Measurements from ENCODE around the gene CYB5D1.

CYB5D1 gene

GRCh38 chr17:7878234-7878633, 20.4 kb downstream of the CYB5D1 start:
- TF ChIP-seq CTCF (IDR thresholded peaks at IDR 0.05; ENCODE audit: insufficient read depth, low read length, poor library complexity, severe bottlenecking): no peak
- Histone ChIP-seq H3K36me3 (ENCODE audit: control insufficient read depth, insufficient read depth, low read length) (peaks cover 7% of the 10 kb centered on the region), H3K4me3 (replicated peaks; ENCODE audit: low read depth, low read length) (no peak overlapping the region), H3K27me3 (replicated peaks; ENCODE audit: control insufficient read depth, insufficient read depth, low read length) (no peaks in the 10 kb centered on the region)
- no peak for DNase-seq (ENCODE audit: extremely low read depth, insufficient read length)

- no peak overlapping the region for H3K4me3 ChIP-seq (replicated peaks; ENCODE audit: low read depth, low read length)
- TF ChIP-seq CTCF (IDR thresholded peaks at IDR 0.05; ENCODE audit: insufficient read depth, low read length, poor library complexity, severe bottlenecking): no peak
- H3K27me3 ChIP-seq (replicated peaks; ENCODE audit: control insufficient read depth, insufficient read depth, low read length): no peaks in the 10 kb centered on the region
- H3K36me3 ChIP-seq (ENCODE audit: control insufficient read depth, insufficient read depth, low read length): peaks cover 7% of the 10 kb centered on the region
- DNase-seq (ENCODE audit: extremely low read depth, insufficient read length): no peak
Observed at GRCh38 chr17:7880076-7880868, 22.5 kb downstream of the CYB5D1 start.

- no peak for DNase-seq (ENCODE audit: extremely low read depth, insufficient read length)
- no peak overlapping the region for H3K4me3 ChIP-seq (replicated peaks; ENCODE audit: low read depth, low read length)
Observed at GRCh38 chr17:7881276-7882054, 23.7 kb downstream of the CYB5D1 start.

GRCh38 chr17:7882068-7882467, 24.3 kb downstream of the CYB5D1 start:
- H3K36me3 ChIP-seq (ENCODE audit: control insufficient read depth, insufficient read depth, low read length): peaks cover 7% of the 10 kb centered on the region

More at GRCh38 chr17:7881276-7882054, 23.7 kb downstream of the CYB5D1 start:
- TF ChIP-seq CTCF (IDR thresholded peaks at IDR 0.05; ENCODE audit: insufficient read depth, low read length, poor library complexity, severe bottlenecking): no peak
- no peaks in the 10 kb centered on the region for H3K27me3 ChIP-seq (replicated peaks; ENCODE audit: control insufficient read depth, insufficient read depth, low read length)
- peaks cover 7% of the 10 kb centered on the region for H3K36me3 ChIP-seq (ENCODE audit: control insufficient read depth, insufficient read depth, low read length)

GRCh38 chr17:7882629-7883028, 24.8 kb downstream of the CYB5D1 start:
- TF ChIP-seq CTCF (IDR thresholded peaks at IDR 0.05; ENCODE audit: insufficient read depth, low read length, poor library complexity, severe bottlenecking): no peak
- Histone ChIP-seq H3K4me3 (replicated peaks; ENCODE audit: low read depth, low read length) (no peak overlapping the region), H3K36me3 (ENCODE audit: control insufficient read depth, insufficient read depth, low read length) (peaks cover 7% of the 10 kb centered on the region), H3K27me3 (replicated peaks; ENCODE audit: control insufficient read depth, insufficient read depth, low read length) (no peaks in the 10 kb centered on the region)
- no peak for DNase-seq (ENCODE audit: extremely low read depth, insufficient read length)

More at GRCh38 chr17:7882068-7882467, 24.3 kb downstream of the CYB5D1 start:
- no peak for DNase-seq (ENCODE audit: extremely low read depth, insufficient read length)
- TF ChIP-seq CTCF (IDR thresholded peaks at IDR 0.05; ENCODE audit: insufficient read depth, low read length, poor library complexity, severe bottlenecking): no peak
- H3K27me3 ChIP-seq (replicated peaks; ENCODE audit: control insufficient read depth, insufficient read depth, low read length): no peaks in the 10 kb centered on the region
- no peak overlapping the region for H3K4me3 ChIP-seq (replicated peaks; ENCODE audit: low read depth, low read length)

Measured in GM06990 (cell line).